GM04504 (cell line): ENCODE results near the gene CPM.

ENCODE experiments used
- DNase-seq: peaks from one replicate; pipeline ENCODE4 v3.0.0-alpha.2; 2012; ENCODE audit warnings: low read depth

CPM gene

GRCh38 chr12:68956466-68956865 is 23.5 kb upstream of the CPM start:
- DNase-seq, result no peak

GRCh38 chr12:68954811-68955210 is 21.8 kb upstream of the CPM start:
- no peak for DNase-seq

GRCh38 chr12:68953536-68953935 is 20.6 kb upstream of the CPM start:
- no peak for DNase-seq

GRCh38 chr12:68951652-68952051 is 18.7 kb upstream of the CPM start:
- no peak for DNase-seq

GRCh38 chr12:68950511-68950910 is 17.5 kb upstream of the CPM start:
- DNase-seq, result no peak

GRCh38 chr12:68945255-68945654 is 12.3 kb upstream of the CPM start:
- no peak for DNase-seq

- DNase-seq, result no peak
Measured at GRCh38 chr12:68944296-68945076, 11.5 kb upstream of the CPM start.

- DNase-seq, result no peak
Measured at GRCh38 chr12:68943848-68944247, 10.9 kb upstream of the CPM start.

GRCh38 chr12:68940731-68941130 is 7.8 kb upstream of the CPM start:
- no peak for DNase-seq

GRCh38 chr12:68939505-68939904 is 6.5 kb upstream of the CPM start:
- DNase-seq, result no peak

GRCh38 chr12:68934392-68934791 is 1.4 kb upstream of the CPM start:
- DNase-seq, result no peak

- DNase-seq, result no peak
Measured at GRCh38 chr12:68932128-68932960, 627 bp downstream of the CPM start.

GRCh38 chr12:68930178-68930577 is 2.8 kb downstream of the CPM start:
- no peak for DNase-seq

- no peak for DNase-seq
Measured at GRCh38 chr12:68924546-68924945, 8.4 kb downstream of the CPM start.

GRCh38 chr12:68919581-68920239 is 13.3 kb downstream of the CPM start:
- no peak for DNase-seq

- no peak for DNase-seq
Measured at GRCh38 chr12:68918960-68919359, 14.0 kb downstream of the CPM start.

GRCh38 chr12:68915055-68915454 is 17.9 kb downstream of the CPM start:
- peak; percentile 67 for DNase-seq

- no peak for DNase-seq
Measured at GRCh38 chr12:68913682-68914081, 19.3 kb downstream of the CPM start.

GRCh38 chr12:68912916-68913315 is 20.1 kb downstream of the CPM start:
- no peak for DNase-seq

GRCh38 chr12:68911197-68911718 is 21.7 kb downstream of the CPM start:
- DNase-seq, result no peak

GRCh38 chr12:68910128-68910527 is 22.8 kb downstream of the CPM start:
- DNase-seq, result no peak

- no peak for DNase-seq
Measured at GRCh38 chr12:68908076-68908475, 24.9 kb downstream of the CPM start.

GRCh38 chr12:68905733-68906132 is 27.2 kb downstream of the CPM start:
- DNase-seq, result no peak
